SK-N-SH (cell line): ENCODE results near the gene UBE2D2.

ENCODE experiments used
- CTCF ChIP-seq: fragments of 200-600 bp; sonication (generic); IDR thresholded peaks from 2 replicates; pipeline ENCODE4 v1.6.1; 2017; ENCODE audit warnings: antibody characterized with exemption, mild to moderate bottlenecking, moderate library complexity
- EP300 ChIP-seq, 2 experiments: IDR thresholded peaks; 2 replicates each; pipeline versions ENCODE4 v1.4.0 to v1.6.1; 2012; ENCODE audit warnings: borderline replicate concordance in 1 of 2, low read depth in 1 of 2, low read length in 1 of 2
- JUND ChIP-seq: IDR thresholded peaks from 2 replicates; pipeline ENCODE4 v1.4.0; 2012
- NRF1 ChIP-seq: IDR thresholded peaks from 2 replicates; pipeline ENCODE4 v1.6.1; 2012; ENCODE audit warnings: low read depth, mild to moderate bottlenecking, low read length
- RAD21 ChIP-seq: IDR thresholded peaks from 2 replicates; pipeline ENCODE4 v1.6.1; 2012; ENCODE audit warnings: mild to moderate bottlenecking, low read length
- RFX5 ChIP-seq: IDR thresholded peaks from 2 replicates; pipeline ENCODE4 v1.6.1; 2012; ENCODE audit warnings: mild to moderate bottlenecking, improper control_type of control experiment, low read length
- TEAD4 ChIP-seq: IDR thresholded peaks from 2 replicates; pipeline ENCODE4 v1.4.0; 2012; ENCODE audit warnings: mild to moderate bottlenecking, borderline replicate concordance; ENCODE audit not compliant: insufficient read depth

DNA sequence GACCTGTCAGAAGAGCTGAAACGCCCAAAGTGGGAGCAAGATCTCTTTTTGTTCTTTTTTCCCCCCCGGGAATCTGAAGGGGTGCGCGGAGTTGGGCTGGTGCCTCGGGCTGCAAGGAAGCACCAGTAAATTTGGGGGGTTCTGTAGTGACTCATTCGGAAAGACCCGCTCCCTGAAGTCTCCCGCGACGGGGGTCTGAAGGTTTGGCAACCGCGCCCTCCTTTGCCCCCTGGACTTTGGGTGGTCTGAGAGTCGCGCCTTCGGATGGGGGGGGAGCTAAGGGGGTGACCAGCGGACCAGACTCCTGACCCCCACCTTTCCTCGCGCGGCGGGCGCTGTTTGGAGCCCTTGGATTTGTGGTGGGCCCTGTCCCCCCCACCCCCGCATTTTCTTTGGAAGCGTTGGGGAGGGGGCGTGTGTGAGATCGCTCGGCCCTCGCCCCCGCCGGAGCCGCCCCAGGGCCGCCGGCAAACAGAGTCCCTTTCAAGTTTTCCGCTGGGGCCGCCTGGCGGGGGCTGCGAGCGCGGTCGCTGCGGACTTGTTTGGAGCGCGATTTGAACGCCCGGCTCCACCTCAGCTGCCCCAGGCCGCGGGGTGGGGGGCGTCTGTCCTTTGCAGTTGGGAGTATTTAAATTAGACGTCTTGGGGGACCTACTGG, 89.0 kb downstream of the UBE2D2 start:
- peak; percentile 42 for TF ChIP-seq CTCF
- no peak for TF ChIP-seq JUND
- no peak for TF ChIP-seq RFX5
- TF ChIP-seq RAD21: peak; percentile 20; the same call in 1 of the 2 replicates
- no peak for TF ChIP-seq TEAD4
- TF ChIP-seq NRF1: no peak
- no peak for TF ChIP-seq EP300 (IDR thresholded peaks at IDR 0.05; ENCODE audit: borderline replicate concordance in 1 of 2, low read depth in 1 of 2, low read length in 1 of 2)
